ENCODE data around the gene LILRB4. TPM values are rescaled to one million over a fixed set of nuclear protein-coding genes. Genes with fewer than 3 reads are reported as not detected.
"Not testable (repeated sequence)": the region's sequence is repeated elsewhere in the genome, so short reads cannot be mapped to it uniquely, and the experiment has no call there.

The LILRB4 gene
- total RNA-seq, 1 experiment from 2014 or later, result not detected

DNA sequence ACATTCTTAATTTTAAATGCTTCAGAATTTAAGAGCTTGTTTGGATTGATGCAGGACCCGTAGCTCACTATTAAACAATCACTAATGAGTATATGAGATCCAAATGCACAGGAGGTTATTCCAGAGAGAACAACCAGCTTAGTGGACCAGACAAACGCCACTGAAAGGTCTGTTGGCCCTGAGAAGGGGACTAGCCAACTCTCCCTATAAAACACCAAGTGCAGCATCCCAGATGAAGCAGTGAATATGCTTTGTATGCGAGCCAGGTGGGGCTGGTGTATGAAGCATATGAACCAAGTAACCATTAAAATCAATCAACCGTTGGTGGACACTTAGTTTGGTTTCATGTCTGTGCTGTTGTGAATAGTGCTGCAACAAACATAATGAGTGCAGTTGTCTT lies 42.3 kb upstream of the LILRB4 start:
- CTCF ChIA-PET, result no interaction called here
- H3K9me3 Mint-ChIP-seq (ENCODE audit: low read depth, unreplicated experiment), result no peaks in the 10 kb centered on the region
- TF ChIP-seq CTCF (IDR thresholded peaks at IDR 0.05; ENCODE audit: unreplicated experiment), result no peak
- H3K4me3 Mint-ChIP-seq (ENCODE audit: low read depth, unreplicated experiment), result no peak overlapping the region
- H3K27ac Mint-ChIP-seq (ENCODE audit: unreplicated experiment), result no peak overlapping the region
- intact Hi-C loops (cut with micrococcal nuclease; ENCODE audit: unreplicated experiment), result no loop called here
- BruUV-seq (replicated peaks), result no TSS peak
- no peaks in the 10 kb centered on the region for H3K4me1 Mint-ChIP-seq (ENCODE audit: low read depth, unreplicated experiment)
- DNase-seq, result no peak
- H3K27me3 Mint-ChIP-seq (ENCODE audit: unreplicated experiment), result peaks cover 58% of the 10 kb centered on the region
- no peaks in the 10 kb centered on the region for H3K36me3 Mint-ChIP-seq (ENCODE audit: insufficient read depth, unreplicated experiment)

DNA sequence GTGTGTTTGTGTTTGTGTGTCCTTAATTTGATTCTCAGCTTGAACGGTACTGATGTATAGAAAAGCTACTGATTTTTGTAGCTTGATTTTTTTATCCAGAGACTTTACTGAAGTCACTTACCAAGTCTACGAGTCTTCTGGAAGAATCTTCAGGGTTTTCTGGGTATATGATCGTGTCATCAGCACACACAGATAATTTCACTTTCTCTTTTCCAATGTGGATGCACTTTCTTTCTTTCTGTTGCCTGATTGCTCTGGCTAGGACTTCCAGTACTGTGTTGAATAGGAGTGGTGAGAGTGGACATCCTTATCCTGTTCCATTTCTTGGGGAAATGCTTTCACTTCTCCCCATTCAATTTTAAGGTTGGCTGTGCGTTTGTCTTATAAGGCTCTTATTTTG lies 40.4 kb upstream of the LILRB4 start:
- DNase-seq, result no peak
- CTCF ChIA-PET, result no interaction called here
- H3K36me3 Mint-ChIP-seq (ENCODE audit: insufficient read depth, unreplicated experiment), result no peaks in the 10 kb centered on the region
- no peaks in the 10 kb centered on the region for H3K4me1 Mint-ChIP-seq (ENCODE audit: low read depth, unreplicated experiment)
- H3K9me3 Mint-ChIP-seq (ENCODE audit: low read depth, unreplicated experiment), result no peaks in the 10 kb centered on the region
- no TSS peak for BruUV-seq (replicated peaks)
- H3K27ac Mint-ChIP-seq (ENCODE audit: unreplicated experiment), result no peak overlapping the region
- intact Hi-C loops (cut with micrococcal nuclease; ENCODE audit: unreplicated experiment), result no loop called here
- no peak for TF ChIP-seq CTCF (IDR thresholded peaks at IDR 0.05; ENCODE audit: unreplicated experiment)
- H3K27me3 Mint-ChIP-seq (ENCODE audit: unreplicated experiment), result peaks cover 57% of the 10 kb centered on the region
- H3K4me3 Mint-ChIP-seq (ENCODE audit: low read depth, unreplicated experiment), result no peak overlapping the region

- H3K4me3 Mint-ChIP-seq (ENCODE audit: low read depth, unreplicated experiment); H3K27ac Mint-ChIP-seq (ENCODE audit: unreplicated experiment); H3K36me3 Mint-ChIP-seq (ENCODE audit: insufficient read depth, unreplicated experiment); intact Hi-C loops (cut with micrococcal nuclease; ENCODE audit: unreplicated experiment); DNase-seq; H3K4me1 Mint-ChIP-seq (ENCODE audit: low read depth, unreplicated experiment); BruUV-seq (replicated peaks); H3K9me3 Mint-ChIP-seq (ENCODE audit: low read depth, unreplicated experiment); CTCF ChIA-PET: not testable (repeated sequence)
- peaks cover 61% of the 10 kb centered on the region for H3K27me3 Mint-ChIP-seq (ENCODE audit: unreplicated experiment)
These were observed 38.6 kb upstream of the LILRB4 start for GRCh38 chr19:54624234-54624633.

DNA sequence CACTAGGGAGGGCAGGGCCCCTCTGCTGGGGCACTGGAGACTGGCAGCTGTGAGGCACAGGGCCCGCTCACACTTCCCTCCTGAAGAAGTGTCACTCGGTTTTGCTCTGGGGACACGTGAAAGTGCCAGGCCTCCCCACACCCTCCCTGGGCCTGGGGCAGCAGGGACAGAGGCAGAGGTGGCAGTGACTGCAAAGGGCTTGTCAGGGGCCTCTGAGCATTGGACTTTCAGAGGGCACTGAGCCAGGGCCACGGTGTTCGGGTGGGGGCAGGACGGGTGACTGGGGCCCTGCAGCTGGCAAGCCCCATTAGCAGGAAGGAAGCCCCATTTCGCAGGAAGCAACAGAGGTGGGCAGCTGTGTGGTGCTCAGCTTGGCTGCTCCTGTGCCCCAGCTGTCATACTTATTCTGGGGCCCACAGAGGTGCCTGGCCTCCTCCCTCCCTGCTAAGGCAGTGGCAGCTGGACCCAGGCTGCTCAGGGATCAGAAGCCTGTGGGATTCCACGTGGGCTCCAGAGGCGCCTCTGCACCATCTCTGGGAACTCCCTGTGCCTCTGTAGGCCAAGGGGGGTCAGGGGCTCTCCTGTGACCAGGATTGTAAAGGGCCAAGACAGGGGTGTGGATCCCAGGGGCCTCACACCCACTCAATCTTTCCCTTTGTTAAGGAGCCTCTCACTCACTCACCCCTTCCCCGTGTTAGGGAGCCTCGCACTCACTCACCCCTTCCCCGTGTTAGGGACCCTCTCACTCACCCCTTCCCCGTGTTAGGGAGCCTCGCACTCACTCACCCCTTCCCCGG lies 37.7 kb upstream of the LILRB4 start:
- intact Hi-C loops (cut with micrococcal nuclease; ENCODE audit: unreplicated experiment), result not testable (repeated sequence)

GRCh38 chr19:54626757-54627156 lies 36.0 kb upstream of the LILRB4 start:
- CTCF ChIA-PET, result no interaction called here
- Mint-ChIP-seq H3K27ac (ENCODE audit: unreplicated experiment) (no peak overlapping the region), H3K4me3 (ENCODE audit: low read depth, unreplicated experiment) (no peak overlapping the region), H3K27me3 (ENCODE audit: unreplicated experiment) (peaks cover 78% of the 10 kb centered on the region), H3K36me3 (ENCODE audit: insufficient read depth, unreplicated experiment) (no peaks in the 10 kb centered on the region), H3K4me1 (ENCODE audit: low read depth, unreplicated experiment) (peaks cover 7% of the 10 kb centered on the region), H3K9me3 (ENCODE audit: low read depth, unreplicated experiment) (no peaks in the 10 kb centered on the region)
- no peak for DNase-seq
- intact Hi-C loops (cut with micrococcal nuclease; ENCODE audit: unreplicated experiment), result no loop called here
- no peak for TF ChIP-seq CTCF (IDR thresholded peaks at IDR 0.05; ENCODE audit: unreplicated experiment)
- BruUV-seq (replicated peaks), result no TSS peak

More for the DNA sequence above, 37.7 kb upstream of the LILRB4 start:
- DNase-seq; BruUV-seq (replicated peaks); H3K36me3 Mint-ChIP-seq (ENCODE audit: insufficient read depth, unreplicated experiment); H3K27ac Mint-ChIP-seq (ENCODE audit: unreplicated experiment); H3K4me1 Mint-ChIP-seq (ENCODE audit: low read depth, unreplicated experiment); H3K9me3 Mint-ChIP-seq (ENCODE audit: low read depth, unreplicated experiment); H3K4me3 Mint-ChIP-seq (ENCODE audit: low read depth, unreplicated experiment); CTCF ChIA-PET: not testable (repeated sequence)
- peaks cover 70% of the 10 kb centered on the region for H3K27me3 Mint-ChIP-seq (ENCODE audit: unreplicated experiment)

GRCh38 chr19:54627912-54628311 lies 34.9 kb upstream of the LILRB4 start:
- intact Hi-C loops (cut with micrococcal nuclease; ENCODE audit: unreplicated experiment); H3K4me3 Mint-ChIP-seq (ENCODE audit: low read depth, unreplicated experiment); H3K4me1 Mint-ChIP-seq (ENCODE audit: low read depth, unreplicated experiment); H3K36me3 Mint-ChIP-seq (ENCODE audit: insufficient read depth, unreplicated experiment); CTCF ChIA-PET; H3K9me3 Mint-ChIP-seq (ENCODE audit: low read depth, unreplicated experiment); H3K27ac Mint-ChIP-seq (ENCODE audit: unreplicated experiment); BruUV-seq (replicated peaks): not testable (repeated sequence)
- peaks cover 78% of the 10 kb centered on the region for H3K27me3 Mint-ChIP-seq (ENCODE audit: unreplicated experiment)
- peak; percentile 17 for DNase-seq

GRCh38 chr19:54630262-54630661 lies 32.5 kb upstream of the LILRB4 start, which contains the start of gene LILRB1:
LILRB1 (plus strand) TSS chr19:54630484; CDS start chr19:54631074, 590 bp downstream.
- CTCF ChIA-PET; H3K36me3 Mint-ChIP-seq (ENCODE audit: insufficient read depth, unreplicated experiment); H3K27ac Mint-ChIP-seq (ENCODE audit: unreplicated experiment); H3K9me3 Mint-ChIP-seq (ENCODE audit: low read depth, unreplicated experiment); BruUV-seq (replicated peaks); H3K4me1 Mint-ChIP-seq (ENCODE audit: low read depth, unreplicated experiment); DNase-seq; H3K4me3 Mint-ChIP-seq (ENCODE audit: low read depth, unreplicated experiment); intact Hi-C loops (cut with micrococcal nuclease; ENCODE audit: unreplicated experiment): not testable (repeated sequence)
- peaks cover 77% of the 10 kb centered on the region for H3K27me3 Mint-ChIP-seq (ENCODE audit: unreplicated experiment)
